HEK293T (cell line): ENCODE results near the gene TSNAX.

ENCODE experiments used
- CTCF ChIA-PET: fragments of 350-600 bp; formaldehyde crosslinking; extraction: SDS; loops from one replicate; lab custom pipeline; 2021; ENCODE audit warnings: antibody characterized with exemption, inconsistent platforms; lab: Yijun Ruan, JAX
- POLR2A ChIA-PET: fragments of 350-600 bp; formaldehyde crosslinking; extraction: SDS; loops from one replicate; lab custom pipeline; 2020; ENCODE audit warnings: antibody characterized with exemption, inconsistent platforms; lab: Yijun Ruan, JAX
- DNase-seq: peaks from one replicate; pipeline ENCODE4 v3.0.0; 2012; ENCODE audit warnings: mixed read lengths; ENCODE audit errors: extremely low spot score
- ARNT ChIP-seq: fragments of 450-650 bp; IDR thresholded peaks from 2 replicates; pipeline ENCODE4 v1.6.1; 2017; ENCODE audit warnings: mild to moderate bottlenecking
- BHLHE40 ChIP-seq: fragments of 450-650 bp; IDR thresholded peaks from 2 replicates; pipeline ENCODE4 v1.6.1; 2016; ENCODE audit warnings: mild to moderate bottlenecking, moderate library complexity, borderline replicate concordance
- CTBP1 ChIP-seq: fragments of 450-650 bp; IDR thresholded peaks from 2 replicates; pipeline ENCODE4 v1.6.1; 2016; ENCODE audit warnings: borderline replicate concordance
- ELF4 ChIP-seq: fragments of 450-650 bp; IDR thresholded peaks from 2 replicates; pipeline ENCODE4 v1.6.1; 2017; ENCODE audit warnings: antibody characterized with exemption
- FOXA1 ChIP-seq: fragments of 450-650 bp; IDR thresholded peaks from 2 replicates; pipeline ENCODE4 v1.6.1; 2016; ENCODE audit warnings: mild to moderate bottlenecking
- FOXK2 ChIP-seq: fragments of 450-650 bp; IDR thresholded peaks from 2 replicates; pipeline ENCODE4 v1.6.1; 2016; ENCODE audit warnings: mild to moderate bottlenecking
- FOXM1 ChIP-seq: fragments of 450-650 bp; IDR thresholded peaks from 2 replicates; pipeline ENCODE4 v1.6.1; 2017; ENCODE audit warnings: mild to moderate bottlenecking, borderline replicate concordance
- HDGF ChIP-seq: fragments of 450-650 bp; IDR thresholded peaks from 2 replicates; pipeline ENCODE4 v1.6.1; 2017; ENCODE audit warnings: antibody characterized with exemption, borderline replicate concordance
- L3MBTL2 ChIP-seq: fragments of 450-650 bp; conservative IDR thresholded peaks from 2 replicates; pipeline ENCODE4 v1.6.1; 2016; ENCODE audit warnings: mild to moderate bottlenecking
- LEF1 ChIP-seq: fragments of 450-650 bp; IDR thresholded peaks from 2 replicates; pipeline ENCODE4 v1.6.1; 2017; ENCODE audit warnings: mild to moderate bottlenecking, borderline replicate concordance
- NFRKB ChIP-seq: fragments of 450-650 bp; IDR thresholded peaks from 2 replicates; pipeline ENCODE4 v1.6.1; 2016; ENCODE audit warnings: mild to moderate bottlenecking, moderate library complexity
- PKNOX1 ChIP-seq: fragments of 450-650 bp; IDR thresholded peaks from 2 replicates; pipeline ENCODE4 v1.6.1; 2016
- SP1 ChIP-seq: fragments of 450-650 bp; IDR thresholded peaks from 2 replicates; pipeline ENCODE4 v1.6.1; 2017
- SUZ12 ChIP-seq: fragments of 450-650 bp; IDR thresholded peaks from 2 replicates; pipeline ENCODE4 v1.6.1; 2016; ENCODE audit warnings: mild to moderate bottlenecking
- TARDBP ChIP-seq: fragments of 450-650 bp; IDR thresholded peaks from 2 replicates; pipeline ENCODE4 v1.6.1; 2016
- ZNF384 ChIP-seq: fragments of 450-650 bp; IDR thresholded peaks from 2 replicates; pipeline ENCODE4 v1.6.1; 2016

TSNAX gene

GRCh38 chr1:231528172-231529029 is at the start of gene TSNAX:
TSS of gene TSNAX (plus strand) at chr1:231528669. CDS start at chr1:231528811, 142 bp downstream.
- TF ChIP-seq BHLHE40: no peak
- peak; percentile 81 for TF ChIP-seq ELF4
- peak; percentile 64; the same call in 1 of the 2 replicates for TF ChIP-seq ARNT
- TF ChIP-seq L3MBTL2: peak; percentile 99
- no peak for TF ChIP-seq LEF1
- no peak for TF ChIP-seq TARDBP
- TF ChIP-seq FOXA1: no peak
- TF ChIP-seq FOXK2: no peak
- no peak for TF ChIP-seq NFRKB
- no peak for TF ChIP-seq FOXM1
- TF ChIP-seq SP1: no peak
- TF ChIP-seq ZNF384: no peak
- TF ChIP-seq HDGF: no peak
- TF ChIP-seq PKNOX1: no peak
- TF ChIP-seq CTBP1: peak; percentile 67; the same call in 1 of the 2 replicates
- no peak for TF ChIP-seq SUZ12
- CTCF ChIA-PET: interaction anchor here (0.6 kb wide), 1 partner anchor 229 kb away, joined by 4 read pairs; no protein-coding TSS in a partner anchor
- DNase-seq: peak; percentile 99
- POLR2A ChIA-PET: interaction anchor here (0.7 to 1.3 kb wide), 5 partner anchors 18 to 191 kb away, joined by 3 to 8 read pairs (median 3); partner anchors contain the start of genes EXOC8 and SPRTN

- POLR2A ChIA-PET: no interaction called here
- TF ChIP-seq L3MBTL2 (no peak), ZNF384 (no peak), CTBP1 (no peak), FOXA1 (no peak), FOXK2 (no peak), HDGF (no peak), SP1 (no peak), ELF4 (no peak)
- CTCF ChIA-PET: no interaction called here
- DNase-seq: no peak
Measured at GRCh38 chr1:231478811-231479210, 49.7 kb upstream of the TSNAX start.

GRCh38 chr1:231480008-231480407 is 48.5 kb upstream of the TSNAX start:
- no peak for DNase-seq
- TF ChIP-seq SUZ12: no peak
- no peak for TF ChIP-seq FOXA1
- no peak for TF ChIP-seq SP1
- TF ChIP-seq LEF1: no peak
- TF ChIP-seq ZNF384: no peak
- TF ChIP-seq PKNOX1: no peak
- no peak for TF ChIP-seq FOXM1
- TF ChIP-seq FOXK2: no peak
- TF ChIP-seq L3MBTL2: no peak
- TF ChIP-seq HDGF: no peak
- POLR2A ChIA-PET: no interaction called here
- CTCF ChIA-PET: interaction anchor here (0.8 kb wide), 1 partner anchor 388 kb away, joined by 3 read pairs; no protein-coding TSS in a partner anchor

- TF ChIP-seq BHLHE40 (no peak), HDGF (no peak), ELF4 (no peak), CTBP1 (no peak), FOXK2 (no peak), FOXM1 (no peak), LEF1 (no peak), SP1 (no peak), PKNOX1 (no peak), L3MBTL2 (no peak)
- DNase-seq: no peak
- ChIA-PET CTCF (no interaction called here), POLR2A (no interaction called here)
Measured at GRCh38 chr1:231481289-231481688, 47.2 kb upstream of the TSNAX start.

GRCh38 chr1:231485029-231485784 is 43.3 kb upstream of the TSNAX start:
- ChIA-PET CTCF (no interaction called here), POLR2A (no interaction called here)
- no peak for DNase-seq
- TF ChIP-seq ZNF384: no peak
- no peak for TF ChIP-seq FOXM1
- TF ChIP-seq PKNOX1: no peak; the same call in 1 of the 2 replicates
- TF ChIP-seq NFRKB: no peak
- no peak for TF ChIP-seq CTBP1
- TF ChIP-seq ELF4: no peak
- no peak for TF ChIP-seq SP1
- TF ChIP-seq L3MBTL2: no peak
- TF ChIP-seq ARNT: no peak
- TF ChIP-seq TARDBP: no peak
- TF ChIP-seq LEF1: no peak
- no peak for TF ChIP-seq FOXK2
